Muscle layer of colon (tissue), 2 donors: ENCODE data around the gene ZBTB22.
"Not testable (repeated sequence)": the region's sequence is repeated elsewhere in the genome, so short reads cannot be mapped to it uniquely, and the experiment has no call there.

ENCODE experiments used
- H3K27ac ChIP-seq: one replicate; pipeline ENCODE4 v1.7.0; 2013; ENCODE audit warnings: low read depth, mild to moderate bottlenecking, low read length, moderate library complexity
- H3K27me3 ChIP-seq, 2 donors: one replicate each; pipeline ENCODE4 v1.7.0; 2013; ENCODE audit warnings: low read length in 2 of 2, mild to moderate bottlenecking in 2 of 2; ENCODE audit not compliant: insufficient read depth in 2 of 2, control insufficient read depth in 1 of 2
- H3K36me3 ChIP-seq: one replicate; pipeline ENCODE4 v1.7.0; 2013; ENCODE audit warnings: mild to moderate bottlenecking, low read length; ENCODE audit not compliant: insufficient read depth
- H3K4me1 ChIP-seq: one replicate; pipeline ENCODE4 v1.7.0; 2013; ENCODE audit warnings: mild to moderate bottlenecking, low read length; ENCODE audit not compliant: insufficient read depth
- H3K4me3 ChIP-seq, 2 donors: one replicate each; pipeline ENCODE4 v1.7.0; 2013; ENCODE audit warnings: low read length in 2 of 2, low read depth in 1 of 2, mild to moderate bottlenecking in 1 of 2, moderate library complexity in 1 of 2
- H3K9ac ChIP-seq: one replicate; pipeline ENCODE4 v1.7.0; 2013; ENCODE audit warnings: low read length
- H3K9me3 ChIP-seq: one replicate; pipeline ENCODE4 v1.7.0; 2013; ENCODE audit warnings: mild to moderate bottlenecking, low read length
- donor health status: abdominal sarcoma.
- donor health status: Adenocarcinoma of cecum.

The ZBTB22 gene

GRCh38 chr6:33285214-33285613, 32.3 kb downstream of the ZBTB22 start:
- not testable (repeated sequence) for H3K9ac ChIP-seq, H3K27ac ChIP-seq, H3K9me3 ChIP-seq, H3K27me3 ChIP-seq, H3K4me3 ChIP-seq
- Histone ChIP-seq H3K36me3 (peaks cover 39% of the 10 kb centered on the region), H3K4me1 (peaks cover 16% of the 10 kb centered on the region)

- H3K36me3 ChIP-seq, result peaks cover 43% of the 10 kb centered on the region
- no peak overlapping the region for H3K27ac ChIP-seq
- H3K4me1 ChIP-seq, result peaks cover 20% of the 10 kb centered on the region
- H3K27me3 ChIP-seq, result no peaks in the 10 kb centered on the region
- H3K4me3 ChIP-seq, result no peak overlapping the region
- H3K9me3 ChIP-seq, result no peaks in the 10 kb centered on the region
- no peak overlapping the region for H3K9ac ChIP-seq
These were observed 37.0 kb downstream of the ZBTB22 start for GRCh38 chr6:33280539-33280938.

GRCh38 chr6:33279971-33280511, 37.5 kb downstream of the ZBTB22 start:
- Histone ChIP-seq H3K4me1 (peaks cover 22% of the 10 kb centered on the region), H3K9ac (no peak overlapping the region), H3K9me3 (no peaks in the 10 kb centered on the region), H3K27me3 (no peaks in the 10 kb centered on the region), H3K4me3 (no peak overlapping the region), H3K36me3 (peaks cover 48% of the 10 kb centered on the region), H3K27ac (no peak overlapping the region)

GRCh38 chr6:33279257-33279695, 38.3 kb downstream of the ZBTB22 start:
- Histone ChIP-seq H3K4me1 (peaks cover 29% of the 10 kb centered on the region), H3K4me3 (no peak overlapping the region), H3K27ac (no peak overlapping the region), H3K27me3 (no peaks in the 10 kb centered on the region), H3K9me3 (no peaks in the 10 kb centered on the region), H3K9ac (no peak overlapping the region), H3K36me3 (peaks cover 50% of the 10 kb centered on the region)

- Histone ChIP-seq H3K9ac (no peak overlapping the region), H3K4me3 (no peak overlapping the region), H3K27ac (no peak overlapping the region), H3K9me3 (no peaks in the 10 kb centered on the region), H3K36me3 (peaks cover 47% of the 10 kb centered on the region), H3K27me3 (no peaks in the 10 kb centered on the region), H3K4me1 (peaks cover 34% of the 10 kb centered on the region)
These were observed 38.7 kb downstream of the ZBTB22 start for GRCh38 chr6:33278810-33279209.

- peaks cover 45% of the 10 kb centered on the region for H3K36me3 ChIP-seq
- H3K4me3 ChIP-seq, result peak overlapping the region in 1 of 2 donors; percentile 57
- H3K4me1 ChIP-seq, result peaks cover 37% of the 10 kb centered on the region
- H3K9me3 ChIP-seq, result no peaks in the 10 kb centered on the region
- H3K9ac ChIP-seq, result no peak overlapping the region
- H3K27ac ChIP-seq, result peak overlapping the region; percentile 96
- H3K27me3 ChIP-seq, result no peaks in the 10 kb centered on the region
These were observed 39.2 kb downstream of the ZBTB22 start for GRCh38 chr6:33278392-33278741.

- H3K4me1 ChIP-seq, result peaks cover 42% of the 10 kb centered on the region
- peak overlapping the region; percentile 29 for H3K9ac ChIP-seq
- peaks cover 50% of the 10 kb centered on the region for H3K36me3 ChIP-seq
These were observed 39.7 kb downstream of the ZBTB22 start for GRCh38 chr6:33277663-33278391.

GRCh38 chr6:33276864-33277662, 40.5 kb downstream of the ZBTB22 start, which contains the start of gene B3GALT4:
TSS of gene B3GALT4 (plus strand) at chr6:33277123. CDS start at chr6:33277420, 297 bp downstream.
- H3K27ac ChIP-seq, result peak within 1 kb of the TSS; percentile 96
- H3K9ac ChIP-seq, result peak within 1 kb of the TSS; percentile 45
- H3K36me3 ChIP-seq, result peaks cover 44% of the 10 kb centered on the region
- H3K27me3 ChIP-seq, result no peaks in the 10 kb centered on the region
- H3K4me1 ChIP-seq, result peaks cover 48% of the 10 kb centered on the region
- H3K9me3 ChIP-seq, result no peaks in the 10 kb centered on the region
- peak within 1 kb of the TSS; percentile 57 to 69 for H3K4me3 ChIP-seq

More at GRCh38 chr6:33277663-33278391, 39.7 kb downstream of the ZBTB22 start:
- no peaks in the 10 kb centered on the region for H3K9me3 ChIP-seq
- H3K4me3 ChIP-seq, result peak overlapping the region; percentile 57 to 69
- H3K27ac ChIP-seq, result peak overlapping the region; percentile 96
- no peaks in the 10 kb centered on the region for H3K27me3 ChIP-seq

GRCh38 chr6:33276581-33276863, 41.0 kb downstream of the ZBTB22 start:
- H3K9ac ChIP-seq, result peak overlapping the region; percentile 45
- peaks cover 48% of the 10 kb centered on the region for H3K4me1 ChIP-seq

GRCh38 chr6:33275795-33276580, 41.6 kb downstream of the ZBTB22 start:
- peak overlapping the region; percentile 45 for H3K9ac ChIP-seq
- H3K27ac ChIP-seq, H3K9me3 ChIP-seq, H3K27me3 ChIP-seq: not testable (repeated sequence)
- H3K4me1 ChIP-seq, result peaks cover 48% of the 10 kb centered on the region
- peaks cover 41% of the 10 kb centered on the region for H3K36me3 ChIP-seq
- H3K4me3 ChIP-seq, result peak overlapping the region; percentile 57 to 69

More at GRCh38 chr6:33276581-33276863, 41.0 kb downstream of the ZBTB22 start:
- peak overlapping the region; percentile 57 to 69 for H3K4me3 ChIP-seq
- H3K27me3 ChIP-seq, result no peaks in the 10 kb centered on the region
- H3K9me3 ChIP-seq, result no peaks in the 10 kb centered on the region
- peaks cover 41% of the 10 kb centered on the region for H3K36me3 ChIP-seq
- H3K27ac ChIP-seq, result peak overlapping the region; percentile 96
